K562 (cell line): ENCODE results near the gene ATP2B1. TPM values are rescaled to one million over a fixed set of nuclear protein-coding genes. Genes with fewer than 3 reads are reported as not detected.

Experiments used
- ATAC-seq: fragments of 200-7000 bp; cut with Tn5 transposase; 3 replicates; pipeline ENCODE4 v1.9.1; 2020; ENCODE audit warnings: moderate library complexity
- BruUV-seq: library from RNA; stranded (reverse); fragments of 400-500 nt; replicated peaks from 2 replicates; lab custom pipeline; 2021; lab: Mats Ljungman, UMichigan
- CTCF ChIA-PET: fragments of 300-600 bp; formaldehyde crosslinking; extraction: SDS; loops from one replicate; lab custom pipeline; 2021; ENCODE audit warnings: low intra/inter-chr PET ratio; lab: Yijun Ruan, JAX
- POLR2A ChIA-PET: fragments of 300-600, 350-650 bp; sonication (Branson Sonifier 250); formaldehyde crosslinking; extraction: SDS; loops from one replicate; lab custom pipeline; 2021; ENCODE audit warnings: antibody characterized with exemption, inconsistent platforms; lab: Yijun Ruan, JAX
- DNase-seq, 4 experiments: peaks; one replicate each; pipeline versions ENCODE4 v3.0.0 to v3.0.0-alpha.2; 2011 to 2018; ENCODE audit warnings: low spot score in 3 of 4, mixed read lengths in 3 of 4; ENCODE audit errors: extremely low read depth in 1 of 4
- FAIRE-seq: peaks from 2 replicates; lab custom pipeline; 2011; peaks lifted over from hg19 to GRCh38; lab: Jason Lieb, UNC
- H2AFZ ChIP-seq: 2 replicates; pipeline ENCODE4 v1.6.0; 2011; ENCODE audit warnings: low read depth, low read length, control low read depth, inconsistent platforms
- H3K27ac ChIP-seq: fragments of 200-600 bp; 3 replicates; pipeline ENCODE4 v1.8.0; 2011; ENCODE audit warnings: low read depth, mild to moderate bottlenecking, control low read depth, inconsistent platforms, low read length, moderate library complexity, mixed read lengths; ENCODE audit errors: extremely low read depth
- H3K27me3 ChIP-seq, 2 experiments: fragments of 300-600 bp in 1 of 2; 2 replicates in 1 of 2; 3 replicates in 1 of 2; pipeline versions ENCODE4 v1.6.0 to v1.8.0; 2011; ENCODE audit warnings: inconsistent platforms in 2 of 2, low read length in 2 of 2, mild to moderate bottlenecking in 1 of 2, mixed read lengths in 1 of 2, moderate library complexity in 1 of 2; ENCODE audit not compliant: control insufficient read depth in 2 of 2, insufficient read depth in 2 of 2
- H3K36me3 ChIP-seq: fragments of 300-600 bp; 3 replicates; pipeline ENCODE4 v1.8.0; 2011; ENCODE audit warnings: mild to moderate bottlenecking, low read length, inconsistent platforms; ENCODE audit not compliant: control insufficient read depth, insufficient read depth
- H3K4me1 ChIP-seq, 2 experiments: fragments of 200-600 bp in 1 of 2; replicated peaks in 1 of 2; 2 replicates in 1 of 2; 3 replicates in 1 of 2; pipeline versions ENCODE4 v1.5.1 to v1.8.0; 2011; ENCODE audit warnings: inconsistent platforms in 2 of 2, low read length in 2 of 2, mild to moderate bottlenecking in 1 of 2, mixed read lengths in 1 of 2, moderate library complexity in 1 of 2; ENCODE audit not compliant: control insufficient read depth in 2 of 2, insufficient read depth in 2 of 2
- H3K4me2 ChIP-seq: 2 replicates; pipeline ENCODE4 v1.6.1; 2011; ENCODE audit warnings: low read length, control low read depth, inconsistent platforms, mixed read lengths; ENCODE audit not compliant: insufficient read depth
- H3K4me3 ChIP-seq: fragments of 200-600 bp; sonication (generic), shearing (Covaris generic); 2 replicates; pipeline ENCODE4 v1.5.1; 2016; ENCODE audit warnings: control low read depth, inconsistent platforms
- H3K79me2 ChIP-seq: fragments of 200-600 bp; 3 replicates; pipeline ENCODE4 v1.8.0; 2011; ENCODE audit warnings: low read length, inconsistent platforms; ENCODE audit not compliant: control insufficient read depth, insufficient read depth
- H3K9ac ChIP-seq, 2 experiments: 2 replicates each; pipeline versions ENCODE4 v1.6.0 to v1.6.1; 2011; ENCODE audit warnings: low read depth in 2 of 2, low read length in 2 of 2, control low read depth in 1 of 2, inconsistent platforms in 1 of 2, mild to moderate bottlenecking in 1 of 2, mixed read lengths in 1 of 2; ENCODE audit not compliant: insufficient read depth in 1 of 2
- H3K9me1 ChIP-seq: one replicate; pipeline ENCODE4 v1.6.0; 2011; ENCODE audit warnings: inconsistent platforms, mild to moderate bottlenecking, low read length, moderate library complexity; ENCODE audit not compliant: control insufficient read depth, insufficient read depth
- H3K9me3 ChIP-seq: replicated peaks from 2 replicates; pipeline ENCODE4 v1.5.1; 2011; ENCODE audit warnings: low read depth, low read length, inconsistent platforms; ENCODE audit not compliant: control insufficient read depth, insufficient read depth
- H4K20me1 ChIP-seq: replicated peaks from 2 replicates; pipeline ENCODE4 v1.6.1; 2011; ENCODE audit warnings: low read length, inconsistent platforms, mixed read lengths; ENCODE audit not compliant: control insufficient read depth, insufficient read depth
- EHMT2 ChIP-seq: fragments of 450-650 bp; IDR thresholded peaks from 2 replicates; pipeline ENCODE4 v1.6.1; 2018; ENCODE audit warnings: antibody characterized with exemption
- FOSL1 ChIP-seq: fragments of 200-800 bp; sonication (Bioruptor generic); conservative IDR thresholded peaks from 2 replicates; pipeline ENCODE4 v1.6.1; 2016; ENCODE audit warnings: missing genetic modification characterization, missing compliant biosample characterization
- NCOA1 ChIP-seq: fragments of 450-650 bp; IDR thresholded peaks from 2 replicates; pipeline ENCODE4 v1.6.1; 2016; ENCODE audit warnings: low read depth
- NKRF ChIP-seq: fragments of 450-650 bp; IDR thresholded peaks from 2 replicates; pipeline ENCODE4 v1.6.1; 2016; ENCODE audit warnings: borderline replicate concordance
- RAD21 ChIP-seq, 2 experiments: fragments of 250-450 bp in 1 of 2; fragments of 450-650 bp in 1 of 2; sonication (Bioruptor Pico) in 1 of 2; formaldehyde crosslinking in 1 of 2; IDR thresholded peaks in 1 of 2; conservative IDR thresholded peaks in 1 of 2; 2 replicates each; pipeline versions ENCODE4 v1.4.0 to v1.8.0; 2020 to 2022; ENCODE audit warnings: mild to moderate bottlenecking in 2 of 2, moderate library complexity in 1 of 2
- TGIF2 ChIP-seq: sonication (generic); formaldehyde crosslinking; IDR thresholded peaks from 2 replicates; pipeline ENCODE4 v1.8.1; 2022; ENCODE audit warnings: mild to moderate bottlenecking, missing genetic modification reagents, moderate library complexity
- ZFP91 ChIP-seq: sonication (generic); formaldehyde crosslinking; IDR thresholded peaks from 2 replicates; pipeline ENCODE4 v1.8.0; 2022; ENCODE audit warnings: mild to moderate bottlenecking, missing genetic modification reagents
- ZNF57 ChIP-seq: fragments of 450-650 bp; formaldehyde crosslinking; IDR thresholded peaks from 2 replicates; pipeline ENCODE4 v1.4.0; 2020; ENCODE audit warnings: mild to moderate bottlenecking, moderate library complexity
- ZNF586 ChIP-seq: fragments of 450-650 bp; formaldehyde crosslinking; conservative IDR thresholded peaks from 2 replicates; pipeline ENCODE4 v1.4.0; 2020; ENCODE audit warnings: mild to moderate bottlenecking, moderate library complexity
- WGBS: fragments of 100-300 bp; shearing (Covaris generic); methylation state at CpG from one replicate; pipeline ENCODE4 v1.1.6; 2016; ENCODE audit warnings: low coverage, mixed read lengths; ENCODE audit not compliant: insufficient coverage; ENCODE audit errors: missing lambda C conversion rate; 5-methylcytosine and 5-hydroxymethylcytosine counted together
- in situ Hi-C: fragments of 300-500 bp; cut with MboI; formaldehyde crosslinking; loops from 4 replicates; pipeline ENCODE4 v1.15.0; 2018; ENCODE audit warnings: inconsistent platforms, mixed read lengths
- intact Hi-C: fragments of 100-400 bp; cut with micrococcal nuclease; formaldehyde crosslinking; loops from 2 replicates; pipeline ENCODE4 v1.14.2; 2022
- polyA plus RNA-seq, 8 experiments: library from polyadenylated mRNA; depleted of rRNA in 4 of 8; stranded (reverse) in 5 of 8; unstranded in 3 of 8; fragments of >200 nt; fragmentation: Nextera tagmentation in 2 of 8; fragmentation: Illumina TruSeq in 1 of 8; extraction: Ambion mirVana in 2 of 8; extraction: Trizol in 1 of 8; gene quantifications; 2 replicates each; pipeline versions ENCODE4 v1.2.1 to v1.2.3, GENCODE V29; 2011 to 2014; ENCODE audit warnings: inconsistent platforms in 1 of 8, missing spikeins in 1 of 8
- total RNA-seq, 7 experiments: library from RNA; depleted of rRNA in 6 of 7; stranded (reverse); fragments of >200 nt in 6 of 7; fragmentation: Illumina TruSeq in 2 of 7; extraction: Trizol in 2 of 7; gene quantifications; 2 replicates each; pipeline versions ENCODE4 v1.2.1 to v1.2.3, GENCODE V29; 2011 to 2021; ENCODE audit warnings: low replicate concordance in 1 of 7

Gene ATP2B1
- total and polyA plus RNA-seq, 9 of the 15 experiments (the other 6 are each of a cell fraction or from before 2014, with no cell fraction given): 8.6 to 39.0 (median 27.8) TPM

GRCh38 chr12:89664441-89664840 is 44.2 kb downstream of the ATP2B1 start:
- DNase-seq (no peak), FAIRE-seq (no peak), ATAC-seq (peak; percentile 35)
- BruUV-seq: no TSS peak
- peaks cover 0 to 31% of the 10 kb centered on the region in 2 experiments; a peak in 4 of 5 replicates for H3K4me1 ChIP-seq
- WGBS: 41% methylated on average over 1 of the region's 1 CpG
- POLR2A ChIA-PET: interaction anchor here (1.7 to 2.5 kb wide), 2 partner anchors 8 to 9 kb away, joined by 5 to 11 read pairs; no protein-coding TSS in a partner anchor
- no peak overlapping the region for H3K9ac ChIP-seq
- no peaks in the 10 kb centered on the region for H3K36me3 ChIP-seq
- no peaks in the 10 kb centered on the region for H4K20me1 ChIP-seq
- intact Hi-C loops (loop anchor here (2.0 kb wide), 1 partner anchor 44 kb away; the partner anchor contains the start of gene ATP2B1), in situ Hi-C loops (no loop called here)
- CTCF ChIA-PET: no interaction called here
- no peak overlapping the region for H3K4me2 ChIP-seq
- no peak overlapping the region for H3K4me3 ChIP-seq
- no peak for TF ChIP-seq RAD21 (CRISPR knock-in tag; conservative IDR thresholded peaks at IDR 0.05 in 1 of 2, IDR thresholded peaks at IDR 0.05 in 1 of 2)
- 0 out of 2 replicates have a peak, but pooled peaks have one; percentile 11 for TF ChIP-seq FOSL1 (tag)
- H3K9me1 ChIP-seq: no peaks in the 10 kb centered on the region
- no peak overlapping the region for H2AFZ ChIP-seq
- no peaks in the 10 kb centered on the region for H3K9me3 ChIP-seq
- H3K79me2 ChIP-seq: peaks cover 76% of the 10 kb centered on the region
- H3K27ac ChIP-seq: peak overlapping the region; percentile 72; the same call in 2 of the 3 replicates
- H3K27me3 ChIP-seq: no peaks in the 10 kb centered on the region

DNA sequence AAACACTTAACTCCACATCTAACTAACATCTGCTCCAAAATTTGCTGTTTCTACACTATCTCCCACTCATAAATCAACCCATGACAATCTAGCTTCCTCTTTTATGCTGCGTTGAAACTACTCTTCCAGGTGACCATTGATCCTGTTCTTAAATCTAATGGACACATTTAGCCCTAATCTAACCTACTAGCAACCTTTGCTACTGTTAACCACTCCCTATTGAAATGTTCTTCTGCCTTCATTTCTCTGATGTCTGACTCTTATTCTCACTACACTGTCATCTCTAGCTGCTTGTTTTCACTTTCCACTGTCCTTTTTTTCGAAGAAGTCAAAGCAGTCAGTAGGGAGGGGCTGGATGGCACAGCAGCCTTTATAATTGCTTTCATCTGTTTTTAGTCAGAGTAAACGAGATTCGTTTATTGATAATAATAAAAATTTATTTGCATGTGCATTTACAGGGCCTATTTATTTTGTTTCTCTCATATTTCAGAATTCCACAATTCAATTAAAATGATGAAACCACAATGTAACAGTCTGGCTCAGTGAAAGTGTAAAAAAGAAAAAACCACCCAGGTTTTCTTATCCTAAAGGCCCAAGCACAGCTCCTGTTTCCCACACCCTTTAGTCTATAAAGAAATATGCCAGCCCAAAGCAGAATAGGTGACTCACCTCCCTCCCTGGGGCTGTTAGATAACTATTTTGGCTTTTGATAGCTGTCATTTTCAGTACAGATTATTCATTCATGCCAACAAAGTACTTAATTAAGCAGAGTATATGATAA is 44.9 kb downstream of the ATP2B1 start:
- 5% methylated on average over 4 of the region's 4 CpGs for WGBS
- H3K4me2 ChIP-seq: peak overlapping the region; percentile 62
- ATAC-seq (peak; percentile 85), DNase-seq (peak; percentile 40 to 68 (median 50)), FAIRE-seq (peak; percentile 65)
- ChIA-PET POLR2A (interaction anchor here (0.8 to 2.5 kb wide), 7 partner anchors 8 to 30 kb away, joined by 3 to 11 read pairs (median 4); no protein-coding TSS in a partner anchor), CTCF (no interaction called here)
- H3K9me3 ChIP-seq: no peaks in the 10 kb centered on the region
- peak overlapping the region in 1 of 2 experiments; percentile 50; a peak in 2 of 4 replicates for H3K9ac ChIP-seq
- no peaks in the 10 kb centered on the region for H4K20me1 ChIP-seq
- peak overlapping the region; percentile 72 for H3K27ac ChIP-seq
- in situ Hi-C loops (no loop called here), intact Hi-C loops (loop anchor here (2.0 kb wide), 1 partner anchor 45 kb away; the partner anchor contains the start of gene ATP2B1)
- H2AFZ ChIP-seq: no peak overlapping the region
- H3K4me1 ChIP-seq: peaks cover 0 to 31% of the 10 kb centered on the region in 2 experiments; a peak in 4 of 5 replicates
- no peaks in the 10 kb centered on the region for H3K36me3 ChIP-seq
- H3K79me2 ChIP-seq: peaks cover 75% of the 10 kb centered on the region
- BruUV-seq: no TSS peak
- no peaks in the 10 kb centered on the region for H3K9me1 ChIP-seq
- H3K4me3 ChIP-seq: no peak overlapping the region
- no peaks in the 10 kb centered on the region for H3K27me3 ChIP-seq
- TF ChIP-seq NKRF (no peak; the same call in 1 of the 2 replicates), ZFP91 (CRISPR knock-in tag) (no peak), TGIF2 (CRISPR knock-in tag) (no peak), ZNF57 (no peak), NCOA1 (peak; percentile 51; the same call in 1 of the 2 replicates), EHMT2 (peak; percentile 58; the same call in 1 of the 2 replicates), ZNF586 (no peak)
